Measurements from ENCODE around the gene RETREG1.
A peak's percentile ranks its signal among the peaks of the same experiment; 100 is the strongest.
"Not testable (repeated sequence)": the region's sequence is repeated elsewhere in the genome, so short reads cannot be mapped to it uniquely, and the experiment has no call there.

The RETREG1 gene

GRCh38 chr5:16446993-16447392, 169.8 kb downstream of the RETREG1 start:
- no peak for DNase-seq

GRCh38 chr5:16437977-16438376, 178.8 kb downstream of the RETREG1 start:
- peak; percentile 12 for DNase-seq

GRCh38 chr5:16436065-16436682, 180.6 kb downstream of the RETREG1 start:
- DNase-seq: not testable (repeated sequence)

- no peak for DNase-seq
Observed at GRCh38 chr5:16431490-16431889, 185.3 kb downstream of the RETREG1 start.

- no peak for DNase-seq
Observed at GRCh38 chr5:16430349-16431089, 186.3 kb downstream of the RETREG1 start.

GRCh38 chr5:16428359-16428758, 188.4 kb downstream of the RETREG1 start:
- DNase-seq: no peak

DNA sequence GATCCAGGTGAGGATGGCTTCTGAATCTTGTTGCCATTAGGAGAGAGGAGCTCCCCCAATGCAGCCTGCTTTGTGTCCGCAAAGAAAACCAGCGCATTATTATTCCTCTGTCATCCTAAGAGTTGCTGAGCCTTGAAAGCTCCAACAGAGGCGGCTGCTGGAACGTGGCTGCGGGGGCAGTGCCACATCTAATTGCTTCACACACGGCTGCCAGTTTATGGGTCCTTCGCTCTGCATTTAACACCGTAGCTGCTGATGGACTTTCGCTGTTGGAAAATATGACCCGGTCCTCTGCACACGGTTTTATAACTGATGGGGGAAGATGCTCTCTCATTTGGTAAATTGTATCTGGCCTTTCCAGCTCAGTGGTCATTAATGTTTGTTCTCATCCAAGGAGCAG, 189.2 kb downstream of the RETREG1 start:
- no peak for DNase-seq
